Osteocyte (in vitro differentiated cells): ENCODE results near the gene BMPR2. TPM values are rescaled to one million over a fixed set of nuclear protein-coding genes. Genes with fewer than 3 reads are reported as not detected.

Experiments used
- DNase-seq: peaks from one replicate; pipeline ENCODE4 v3.0.0; 2021; ENCODE audit warnings: mixed read lengths; ENCODE audit not compliant: unreplicated experiment; ENCODE audit errors: extremely low spot score
- H3K27ac Mint-ChIP-seq: one replicate; pipeline ENCODE4 v1.8.0; 2021; ENCODE audit warnings: mild to moderate bottlenecking, mixed read lengths; ENCODE audit not compliant: unreplicated experiment
- H3K27me3 Mint-ChIP-seq: one replicate; pipeline ENCODE4 v1.8.0; 2021; ENCODE audit warnings: mixed read lengths; ENCODE audit not compliant: unreplicated experiment
- H3K36me3 Mint-ChIP-seq: one replicate; pipeline ENCODE4 v1.8.0; 2021; ENCODE audit warnings: mixed read lengths; ENCODE audit not compliant: unreplicated experiment
- H3K4me1 Mint-ChIP-seq: one replicate; pipeline ENCODE4 v1.8.0; 2021; ENCODE audit warnings: mixed read lengths; ENCODE audit not compliant: unreplicated experiment
- H3K4me3 Mint-ChIP-seq: one replicate; pipeline ENCODE4 v1.8.0; 2021; ENCODE audit warnings: mild to moderate bottlenecking, moderate library complexity, mixed read lengths; ENCODE audit not compliant: unreplicated experiment
- H3K9me3 Mint-ChIP-seq: one replicate; pipeline ENCODE4 v1.8.0; 2021; ENCODE audit warnings: mixed read lengths; ENCODE audit not compliant: unreplicated experiment
- total RNA-seq: library from RNA; stranded (reverse); gene quantifications from 2 replicates; pipeline ENCODE4 v1.2.1, GENCODE V29; 2021
- TF ChIP-seq, protein P1 (sequence below): fragments of 200-600 bp; sonication (generic); IDR thresholded peaks from 2 replicates; pipeline ENCODE4 v1.5.0; 2021; ENCODE audit warnings: antibody characterized with exemption, mild to moderate bottlenecking, moderate library complexity

The BMPR2 gene
- total RNA-seq, 1 donor from 2014 or later, result 92.3 TPM

DNA sequence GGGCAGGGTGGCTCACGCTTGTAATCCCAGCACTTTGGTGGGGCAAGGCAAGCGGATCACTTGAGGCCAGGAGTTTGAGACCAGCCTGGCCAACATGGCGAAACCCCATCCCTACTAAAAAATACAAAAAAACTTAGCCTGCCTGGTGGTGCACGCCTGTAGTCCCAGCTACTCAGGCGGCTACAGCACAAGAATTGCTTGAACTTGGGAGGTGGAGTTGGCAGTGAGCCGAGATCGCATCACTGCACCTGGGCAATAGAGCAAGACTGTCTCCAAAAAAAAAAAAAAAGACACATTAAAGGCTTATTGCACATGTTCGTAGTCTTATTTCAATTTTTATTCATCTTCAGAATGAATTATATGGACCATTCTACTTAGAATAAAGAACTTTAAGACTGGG lies 110.2 kb downstream of the BMPR2 start:
- TF ChIP-seq, protein P1, sequence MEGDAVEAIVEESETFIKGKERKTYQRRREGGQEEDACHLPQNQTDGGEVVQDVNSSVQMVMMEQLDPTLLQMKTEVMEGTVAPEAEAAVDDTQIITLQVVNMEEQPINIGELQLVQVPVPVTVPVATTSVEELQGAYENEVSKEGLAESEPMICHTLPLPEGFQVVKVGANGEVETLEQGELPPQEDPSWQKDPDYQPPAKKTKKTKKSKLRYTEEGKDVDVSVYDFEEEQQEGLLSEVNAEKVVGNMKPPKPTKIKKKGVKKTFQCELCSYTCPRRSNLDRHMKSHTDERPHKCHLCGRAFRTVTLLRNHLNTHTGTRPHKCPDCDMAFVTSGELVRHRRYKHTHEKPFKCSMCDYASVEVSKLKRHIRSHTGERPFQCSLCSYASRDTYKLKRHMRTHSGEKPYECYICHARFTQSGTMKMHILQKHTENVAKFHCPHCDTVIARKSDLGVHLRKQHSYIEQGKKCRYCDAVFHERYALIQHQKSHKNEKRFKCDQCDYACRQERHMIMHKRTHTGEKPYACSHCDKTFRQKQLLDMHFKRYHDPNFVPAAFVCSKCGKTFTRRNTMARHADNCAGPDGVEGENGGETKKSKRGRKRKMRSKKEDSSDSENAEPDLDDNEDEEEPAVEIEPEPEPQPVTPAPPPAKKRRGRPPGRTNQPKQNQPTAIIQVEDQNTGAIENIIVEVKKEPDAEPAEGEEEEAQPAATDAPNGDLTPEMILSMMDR, result no peak

DNA sequence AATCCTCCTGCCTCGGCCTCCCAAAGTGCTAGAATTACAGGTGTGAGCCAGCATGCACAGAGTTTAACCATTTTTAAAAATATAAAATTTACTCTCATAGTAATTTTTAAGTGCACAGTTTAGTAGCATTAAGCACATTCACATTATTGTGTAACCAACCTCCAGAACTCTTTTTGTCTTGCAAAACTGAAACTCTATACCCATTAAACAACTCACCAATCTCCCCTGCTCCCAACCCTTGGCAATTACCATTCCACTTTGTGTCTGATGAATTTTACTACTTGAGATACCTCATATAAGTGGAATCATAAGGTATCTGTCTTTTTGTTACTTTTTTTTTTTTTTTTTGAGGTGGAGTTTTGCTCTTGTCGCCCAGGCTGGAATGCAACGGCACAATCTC lies 112.5 kb downstream of the BMPR2 start:
- no peak overlapping the region for H3K4me3 Mint-ChIP-seq
- H3K27me3 Mint-ChIP-seq, result no peaks in the 10 kb centered on the region
- peaks cover 10% of the 10 kb centered on the region for H3K36me3 Mint-ChIP-seq
- no peak for DNase-seq
- H3K27ac Mint-ChIP-seq, result no peak overlapping the region
- TF ChIP-seq, protein P1, result no peak
- H3K9me3 Mint-ChIP-seq, result no peaks in the 10 kb centered on the region
- peaks cover 16% of the 10 kb centered on the region for H3K4me1 Mint-ChIP-seq

More for the DNA sequence above, 110.2 kb downstream of the BMPR2 start:
- H3K4me3 Mint-ChIP-seq, result no peak overlapping the region
- no peak overlapping the region for H3K27ac Mint-ChIP-seq
- no peak for DNase-seq
- H3K27me3 Mint-ChIP-seq, result no peaks in the 10 kb centered on the region
- H3K9me3 Mint-ChIP-seq, result no peaks in the 10 kb centered on the region
- peaks cover 18% of the 10 kb centered on the region for H3K36me3 Mint-ChIP-seq
- peaks cover 5% of the 10 kb centered on the region for H3K4me1 Mint-ChIP-seq

DNA sequence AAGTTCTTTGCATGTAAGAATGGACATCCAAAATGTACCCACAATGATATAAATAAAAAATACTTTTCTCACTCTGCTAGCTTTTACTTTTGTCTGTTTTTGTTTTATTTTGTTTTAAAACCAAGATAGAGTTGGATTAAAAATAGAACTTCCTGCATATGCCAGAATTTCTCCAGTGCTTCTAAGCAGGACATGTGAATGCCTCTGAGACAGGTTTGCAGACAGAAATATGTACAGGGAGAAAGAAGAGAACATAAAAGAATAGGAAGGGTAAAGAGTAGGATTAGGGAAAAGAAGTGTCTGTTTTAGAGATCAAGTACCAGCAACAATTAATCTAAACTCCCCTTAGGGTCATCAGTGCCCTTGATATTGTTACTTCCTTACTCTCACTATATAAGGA lies 114.4 kb downstream of the BMPR2 start:
- H3K9me3 Mint-ChIP-seq, result no peaks in the 10 kb centered on the region
- H3K27me3 Mint-ChIP-seq, result no peaks in the 10 kb centered on the region
- H3K27ac Mint-ChIP-seq, result peak overlapping the region; percentile 60
- H3K4me3 Mint-ChIP-seq, result no peak overlapping the region
- H3K36me3 Mint-ChIP-seq, result peaks cover 9% of the 10 kb centered on the region
- DNase-seq, result no peak
- TF ChIP-seq, protein P1, result no peak
- H3K4me1 Mint-ChIP-seq, result peaks cover 32% of the 10 kb centered on the region

DNA sequence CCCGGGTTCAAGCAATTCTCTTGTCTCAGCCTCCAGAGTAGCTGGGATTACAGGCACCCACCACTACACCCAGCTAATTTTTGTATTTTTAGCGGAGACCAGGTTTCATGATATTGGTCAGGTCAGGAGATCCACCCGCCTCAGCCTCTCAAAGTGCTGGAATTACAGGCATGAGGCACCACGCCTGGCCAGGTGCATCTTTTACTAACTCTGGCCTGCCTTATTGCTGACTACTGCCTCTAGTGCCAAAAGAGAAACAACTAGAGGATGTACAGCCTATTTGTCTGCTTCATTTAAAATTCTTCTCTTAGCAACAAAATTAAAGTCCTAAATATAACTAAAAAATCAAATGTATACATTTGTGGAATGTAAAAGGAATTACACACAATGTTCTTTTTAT lies 115.4 kb downstream of the BMPR2 start:
- no peak for DNase-seq
- Mint-ChIP-seq H3K27ac (no peak overlapping the region), H3K4me1 (peaks cover 32% of the 10 kb centered on the region), H3K4me3 (no peak overlapping the region), H3K36me3 (peaks cover 10% of the 10 kb centered on the region), H3K27me3 (no peaks in the 10 kb centered on the region), H3K9me3 (no peaks in the 10 kb centered on the region)
- TF ChIP-seq, protein P1, result no peak

DNA sequence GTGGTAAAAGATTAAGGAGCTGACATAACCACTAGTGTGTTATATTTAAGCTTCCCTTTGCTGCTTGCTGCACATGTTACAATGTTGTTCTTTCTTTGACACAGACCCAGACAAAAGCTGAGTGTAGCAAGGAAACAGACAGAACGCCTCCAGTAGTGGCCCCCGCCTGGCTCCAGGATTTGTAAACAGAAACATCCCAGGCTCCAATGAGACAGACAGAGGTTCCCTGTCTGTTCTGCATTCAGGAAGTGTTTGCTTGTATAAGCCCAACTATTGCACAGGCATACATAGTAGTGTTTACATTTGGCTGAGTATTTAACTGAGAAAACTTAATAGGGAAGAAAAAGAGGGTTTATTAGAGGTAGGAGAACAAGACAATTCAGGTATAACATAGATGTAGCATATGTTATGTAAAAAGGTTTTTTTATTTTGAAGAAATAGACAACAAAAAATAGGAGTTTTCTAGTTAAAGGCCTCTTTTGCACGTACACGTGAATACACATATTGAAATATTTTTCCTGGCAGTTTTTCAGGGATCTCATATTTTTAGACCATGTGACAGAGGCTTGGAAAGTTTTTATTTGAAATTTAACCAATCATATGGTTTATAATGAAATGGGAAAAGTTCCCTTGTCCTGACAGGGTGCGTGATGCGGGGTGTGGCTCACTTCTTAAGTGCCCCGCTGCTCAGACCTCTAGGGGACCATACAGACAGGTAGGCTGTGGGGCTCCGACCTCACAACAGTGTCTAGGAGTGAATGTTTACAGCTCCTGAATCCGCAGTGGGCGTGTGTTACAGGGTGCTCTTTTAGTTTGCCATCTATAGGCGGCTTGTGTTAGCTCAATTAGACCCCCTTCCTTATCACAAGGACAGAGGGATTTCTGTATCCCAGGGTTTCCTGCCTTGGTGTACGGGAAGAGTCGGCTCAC lies 118.4 kb downstream of the BMPR2 start:
- DNase-seq, result no peak
- Mint-ChIP-seq H3K36me3 (peaks cover 12% of the 10 kb centered on the region), H3K27ac (peak overlapping the region; percentile 74), H3K4me1 (peaks cover 32% of the 10 kb centered on the region), H3K27me3 (no peaks in the 10 kb centered on the region), H3K9me3 (no peaks in the 10 kb centered on the region), H3K4me3 (no peak overlapping the region)
- TF ChIP-seq, protein P1, result no peak
